ENCODE data around the gene ZNF746.

DNA sequence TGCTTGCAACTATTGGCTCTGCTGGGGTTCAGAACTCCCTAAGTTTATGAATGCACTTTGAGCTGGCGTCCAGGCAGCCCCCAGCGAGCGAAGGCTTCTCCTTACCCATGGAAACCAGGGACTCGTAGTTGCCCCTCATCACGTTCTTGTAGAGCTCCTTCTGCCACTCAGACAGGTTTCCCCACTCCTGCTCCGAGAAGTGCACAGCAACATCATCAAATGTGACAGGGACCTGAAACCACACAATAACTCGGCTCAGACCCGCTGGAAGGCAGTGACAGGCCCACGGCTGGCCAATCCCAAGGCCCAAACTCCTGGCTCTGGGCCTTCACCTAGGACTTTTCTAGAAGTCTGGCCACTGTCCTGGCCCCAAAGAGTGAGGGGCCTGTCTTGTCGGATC is 43.6 kb downstream of the ZNF746 start:
- TF ChIP-seq, protein P1, sequence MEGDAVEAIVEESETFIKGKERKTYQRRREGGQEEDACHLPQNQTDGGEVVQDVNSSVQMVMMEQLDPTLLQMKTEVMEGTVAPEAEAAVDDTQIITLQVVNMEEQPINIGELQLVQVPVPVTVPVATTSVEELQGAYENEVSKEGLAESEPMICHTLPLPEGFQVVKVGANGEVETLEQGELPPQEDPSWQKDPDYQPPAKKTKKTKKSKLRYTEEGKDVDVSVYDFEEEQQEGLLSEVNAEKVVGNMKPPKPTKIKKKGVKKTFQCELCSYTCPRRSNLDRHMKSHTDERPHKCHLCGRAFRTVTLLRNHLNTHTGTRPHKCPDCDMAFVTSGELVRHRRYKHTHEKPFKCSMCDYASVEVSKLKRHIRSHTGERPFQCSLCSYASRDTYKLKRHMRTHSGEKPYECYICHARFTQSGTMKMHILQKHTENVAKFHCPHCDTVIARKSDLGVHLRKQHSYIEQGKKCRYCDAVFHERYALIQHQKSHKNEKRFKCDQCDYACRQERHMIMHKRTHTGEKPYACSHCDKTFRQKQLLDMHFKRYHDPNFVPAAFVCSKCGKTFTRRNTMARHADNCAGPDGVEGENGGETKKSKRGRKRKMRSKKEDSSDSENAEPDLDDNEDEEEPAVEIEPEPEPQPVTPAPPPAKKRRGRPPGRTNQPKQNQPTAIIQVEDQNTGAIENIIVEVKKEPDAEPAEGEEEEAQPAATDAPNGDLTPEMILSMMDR (IDR thresholded peaks at IDR 0.05) = no peak
- TF ChIP-seq POLR2A (IDR thresholded peaks at IDR 0.05) = no peak

All from Peyer's patch (tissue), 4 donors.